GM20431 (cell line): ENCODE measurements around the gene AK3.
"Not testable (repeated sequence)": the region's sequence is repeated elsewhere in the genome, so short reads cannot be mapped to it uniquely, and the experiment has no call there.

Experiments used
- in situ Hi-C: fragments of 300-500 bp; cut with MseI, MboI; formaldehyde crosslinking; loops from one replicate; pipeline ENCODE4 v1.15.0; 2020; ENCODE audit warnings: low sequenced_read_pairs; ENCODE audit not compliant: unreplicated experiment

Gene AK3

DNA sequence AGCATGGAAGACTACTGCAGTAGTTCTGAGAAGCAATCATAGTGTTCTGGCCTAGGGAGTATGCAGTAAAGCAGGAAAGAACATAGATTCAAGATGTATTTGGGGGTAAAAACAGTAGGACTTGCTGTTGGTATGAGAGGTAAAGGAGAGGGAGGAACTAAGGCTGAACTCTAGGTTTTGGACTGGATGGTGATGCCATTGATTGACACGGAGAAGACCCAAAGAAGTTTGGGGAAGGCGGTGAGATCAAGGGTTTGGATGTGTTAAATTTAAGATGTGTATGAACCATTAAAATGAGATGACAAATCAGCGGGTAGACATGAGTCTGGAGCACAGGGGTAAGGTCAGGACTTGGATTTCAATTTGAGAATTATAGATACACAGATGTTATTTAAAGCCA lies 63.6 kb downstream of the AK3 start:
- in situ Hi-C loops: no loop called here

DNA sequence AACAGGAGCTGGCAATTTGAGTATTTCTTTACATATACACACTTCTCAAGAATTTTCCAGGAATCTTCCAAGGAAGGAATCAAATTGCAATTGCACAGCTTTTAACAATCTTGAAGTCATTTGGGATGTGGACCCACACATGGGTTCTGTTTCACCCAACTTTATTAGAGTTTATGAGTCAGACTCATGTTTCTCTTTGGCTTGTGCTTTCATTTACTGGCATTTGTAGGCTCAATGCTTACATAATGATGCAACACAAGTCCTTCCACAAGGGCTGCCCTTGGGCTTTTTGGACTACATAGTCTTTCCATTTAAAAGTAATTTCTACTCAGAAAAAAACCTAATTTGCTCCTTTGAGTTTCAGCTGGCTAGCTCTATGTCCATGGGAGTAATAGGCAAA lies 66.2 kb downstream of the AK3 start:
- in situ Hi-C loops: no loop called here

DNA sequence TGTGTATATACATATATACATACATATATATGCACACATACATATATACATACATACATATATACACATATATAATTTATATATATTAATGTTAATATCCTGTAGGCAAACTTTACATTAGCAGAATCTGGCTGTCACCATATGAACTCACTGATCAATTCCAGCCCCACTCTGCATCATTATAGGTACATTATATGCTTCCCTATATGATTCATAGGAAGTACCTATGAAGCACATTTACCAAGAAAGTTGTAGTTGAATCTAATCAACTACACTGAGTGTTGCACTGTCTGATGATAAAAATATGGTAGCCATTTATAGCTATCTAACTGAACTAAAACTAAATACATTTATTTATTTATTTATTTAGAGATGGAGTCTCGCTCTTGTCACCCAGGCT lies 69.3 kb downstream of the AK3 start:
- in situ Hi-C loops: no loop called here

GRCh38 chr9:4670591-4670990 lies 70.4 kb downstream of the AK3 start:
- in situ Hi-C loops: no loop called here

GRCh38 chr9:4669890-4670289 lies 71.1 kb downstream of the AK3 start:
- in situ Hi-C loops: no loop called here

GRCh38 chr9:4668604-4669003 lies 72.4 kb downstream of the AK3 start:
- in situ Hi-C loops: no loop called here

DNA sequence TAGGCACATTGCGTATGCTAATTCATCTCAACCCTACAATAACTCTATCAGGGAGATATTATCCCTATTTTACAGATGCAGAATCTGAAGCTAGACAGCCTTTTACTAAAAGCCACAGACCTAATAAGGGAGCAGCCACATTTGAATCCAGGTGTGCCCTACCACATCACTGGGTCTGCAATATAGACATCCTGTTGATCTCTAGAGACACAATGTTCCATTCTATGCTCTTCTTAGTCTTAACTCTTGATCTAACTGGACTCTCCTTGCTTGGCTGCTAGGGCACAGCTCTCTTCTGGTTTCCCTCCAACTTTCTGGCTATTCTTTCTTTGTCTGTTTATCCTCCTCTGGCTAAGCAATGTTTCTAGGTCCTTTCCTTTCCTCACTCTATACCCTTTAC lies 73.3 kb downstream of the AK3 start:
- in situ Hi-C loops: no loop called here

DNA sequence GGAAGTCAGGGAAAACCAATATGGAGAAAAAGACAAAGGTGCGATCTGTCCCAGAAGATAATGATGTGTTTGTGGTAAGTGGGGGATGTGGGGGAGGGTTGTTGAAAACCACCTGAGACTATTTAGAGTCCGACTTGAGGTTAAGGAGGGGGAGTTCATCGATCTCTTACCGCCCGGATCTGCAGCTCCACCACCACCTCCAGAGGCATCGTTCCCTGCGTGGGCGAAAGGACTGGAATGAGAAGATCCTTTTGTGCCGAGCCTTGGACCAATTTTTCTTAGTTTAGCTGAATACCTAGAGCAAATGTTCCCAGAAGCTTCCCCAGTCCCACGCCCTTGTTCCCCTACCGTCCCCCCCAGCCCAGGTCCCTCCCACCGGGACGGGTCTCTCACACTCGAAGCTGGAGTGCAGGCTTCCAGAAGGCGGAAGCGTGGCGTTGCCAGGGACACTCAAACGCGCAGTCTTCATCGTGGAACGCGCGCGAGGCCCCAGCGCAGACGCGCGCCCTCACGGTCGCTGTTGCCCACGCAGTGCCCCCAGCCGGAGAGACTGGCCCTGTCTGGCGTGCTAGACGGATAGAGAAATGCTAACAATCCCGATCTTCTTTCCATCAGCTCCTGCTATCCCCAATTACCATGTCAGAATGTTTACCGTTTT lies 74.8 kb downstream of the AK3 start, which contains the start of gene SPATA6L:
TSS of gene SPATA6L (minus strand) at position 439 of the 658 bp plus-strand sequence. CDS start at position 209, 230 bp downstream.
- in situ Hi-C loops: no loop called here

DNA sequence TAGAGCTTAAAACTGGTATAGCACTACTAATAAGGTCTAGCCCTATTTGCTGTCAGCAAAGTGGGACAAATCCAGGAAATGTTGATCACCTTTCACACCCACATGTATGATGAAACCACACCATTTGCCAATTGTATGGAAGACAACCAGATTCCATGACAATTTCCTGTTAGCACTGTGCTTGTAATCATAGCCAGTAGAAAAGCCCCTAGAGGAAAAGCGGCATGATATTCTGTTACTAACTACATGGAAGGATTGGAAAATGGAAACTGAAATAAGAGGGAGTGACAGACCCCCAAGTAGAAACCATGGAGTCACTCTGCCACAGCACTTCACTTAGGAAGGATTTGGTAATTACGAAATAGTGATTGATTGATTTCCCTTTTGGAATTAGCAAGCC lies 75.6 kb downstream of the AK3 start:
- in situ Hi-C loops: no loop called here

GRCh38 chr9:4663956-4664355 lies 77.0 kb downstream of the AK3 start:
- in situ Hi-C loops: no loop called here

DNA sequence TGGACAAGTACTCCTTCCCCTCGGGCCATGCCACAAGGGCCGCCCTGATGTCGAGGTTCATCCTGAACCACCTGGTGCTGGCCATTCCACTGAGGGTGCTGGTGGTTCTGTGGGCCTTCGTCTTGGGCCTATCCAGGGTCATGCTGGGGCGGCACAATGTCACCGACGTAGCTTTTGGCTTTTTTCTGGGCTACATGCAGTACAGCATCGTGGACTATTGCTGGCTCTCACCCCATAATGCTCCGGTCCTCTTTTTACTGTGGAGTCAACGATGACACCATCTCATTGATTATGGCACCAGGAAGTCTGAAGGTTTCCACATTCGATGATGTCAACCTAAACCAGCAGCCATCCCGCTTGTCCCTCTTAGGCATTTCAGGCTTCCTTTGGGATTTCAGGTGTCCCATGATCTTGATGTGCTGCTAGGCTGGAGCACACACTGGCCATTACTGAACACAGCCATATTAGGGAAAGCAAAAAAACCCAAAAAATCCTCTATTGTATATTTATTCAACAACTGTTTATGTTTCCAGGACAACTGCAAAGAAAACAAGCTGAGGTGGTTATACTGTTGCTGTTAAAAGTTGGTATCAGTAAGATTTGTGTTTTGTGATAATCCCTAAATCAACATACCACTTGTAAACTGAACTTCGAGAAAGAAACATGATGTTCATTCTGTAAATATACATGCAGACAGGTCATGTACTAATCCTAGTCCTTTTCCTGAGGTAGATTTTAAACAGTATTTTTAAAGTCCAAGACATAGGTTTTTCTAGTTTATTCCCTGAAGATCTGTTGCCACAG lies 77.8 kb downstream of the AK3 start:
- in situ Hi-C loops: no loop called here

- in situ Hi-C loops: no loop called here
Observed at GRCh38 chr9:4662108-4662988, 78.7 kb downstream of the AK3 start, which contains the start of gene PLPP6. Gene PLPP6 (plus strand): TSS chr9:4662294. CDS start chr9:4662376, 82 bp downstream.

DNA sequence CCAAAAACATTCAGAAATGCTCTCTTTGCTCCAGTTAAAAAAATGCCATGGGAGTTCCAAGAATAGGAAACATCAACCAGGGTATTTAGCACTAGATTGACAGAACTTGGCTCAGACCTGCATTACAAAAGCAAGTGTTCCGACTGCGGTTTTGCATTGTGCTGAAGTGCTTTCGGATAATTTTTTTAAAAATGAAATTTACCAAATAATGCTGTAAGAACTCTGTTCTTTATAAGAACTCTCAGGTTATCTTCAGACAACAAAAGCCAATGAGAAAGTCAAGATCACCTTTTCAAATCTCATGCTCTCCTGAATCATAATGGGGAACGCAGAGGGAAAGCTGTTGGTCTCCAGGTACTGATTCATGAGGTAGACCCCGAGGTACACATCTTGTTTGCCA lies 79.4 kb downstream of the AK3 start:
- in situ Hi-C loops: no loop called here

DNA sequence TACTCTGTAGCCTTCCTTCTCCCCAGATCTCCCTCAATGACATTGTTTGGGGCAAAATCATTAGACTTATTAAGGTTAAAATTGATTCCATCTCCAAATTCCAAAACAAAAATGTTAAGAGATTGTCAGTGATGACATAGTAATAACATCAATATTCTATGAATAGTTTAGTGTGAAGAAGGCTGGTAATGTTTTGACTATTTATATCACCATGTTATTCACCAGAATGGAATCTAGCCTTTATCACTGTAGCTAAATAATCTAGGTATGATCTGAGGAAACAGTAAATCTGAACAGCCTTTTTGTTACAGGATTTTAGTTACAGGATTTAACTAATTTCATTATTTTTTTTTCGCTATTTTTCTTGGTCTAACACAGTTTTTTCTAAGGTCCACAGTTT lies 79.8 kb downstream of the AK3 start:
- in situ Hi-C loops: no loop called here

- in situ Hi-C loops: not testable (repeated sequence)
Observed at GRCh38 chr9:4660665-4661064, 80.3 kb downstream of the AK3 start.
